ENCODE measurements around the gene PCK2.

Gene PCK2

DNA sequence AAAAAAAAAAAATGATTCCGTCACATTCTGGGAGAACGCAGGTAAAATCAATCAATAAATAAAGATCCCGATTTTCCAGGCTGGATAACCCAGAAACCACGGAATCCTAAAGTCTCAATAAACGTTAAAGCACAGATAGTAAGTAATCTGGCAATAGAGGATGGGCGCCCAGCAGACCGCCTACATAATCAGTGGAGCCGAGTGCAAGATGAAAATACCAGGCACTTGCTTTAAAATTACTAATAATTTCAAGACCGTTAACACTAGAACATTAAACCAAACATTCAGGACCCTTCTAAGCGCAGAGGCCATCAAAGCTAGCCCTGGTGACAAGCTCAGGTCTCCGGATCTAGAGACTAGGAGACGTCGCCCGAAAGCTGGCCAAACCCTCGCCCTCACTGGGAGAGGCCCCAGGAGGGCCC, 19.3 kb downstream of the PCK2 start:
- TF ChIP-seq OSR1 (CRISPR knock-in tag; IDR thresholded peaks at IDR 0.05) = no peak
- TF ChIP-seq ZNF70 (CRISPR knock-in tag; IDR thresholded peaks at IDR 0.05) = no peak
- TF ChIP-seq ZC3H10 (CRISPR knock-in tag; IDR thresholded peaks at IDR 0.05) = no peak
- TF ChIP-seq CREB5 (CRISPR knock-in tag; IDR thresholded peaks at IDR 0.05; ENCODE audit: low read depth) = no peak
- no peak for TF ChIP-seq PATZ1 (CRISPR knock-in tag; IDR thresholded peaks at IDR 0.05; ENCODE audit: borderline replicate concordance)
- TF ChIP-seq, protein P1, sequence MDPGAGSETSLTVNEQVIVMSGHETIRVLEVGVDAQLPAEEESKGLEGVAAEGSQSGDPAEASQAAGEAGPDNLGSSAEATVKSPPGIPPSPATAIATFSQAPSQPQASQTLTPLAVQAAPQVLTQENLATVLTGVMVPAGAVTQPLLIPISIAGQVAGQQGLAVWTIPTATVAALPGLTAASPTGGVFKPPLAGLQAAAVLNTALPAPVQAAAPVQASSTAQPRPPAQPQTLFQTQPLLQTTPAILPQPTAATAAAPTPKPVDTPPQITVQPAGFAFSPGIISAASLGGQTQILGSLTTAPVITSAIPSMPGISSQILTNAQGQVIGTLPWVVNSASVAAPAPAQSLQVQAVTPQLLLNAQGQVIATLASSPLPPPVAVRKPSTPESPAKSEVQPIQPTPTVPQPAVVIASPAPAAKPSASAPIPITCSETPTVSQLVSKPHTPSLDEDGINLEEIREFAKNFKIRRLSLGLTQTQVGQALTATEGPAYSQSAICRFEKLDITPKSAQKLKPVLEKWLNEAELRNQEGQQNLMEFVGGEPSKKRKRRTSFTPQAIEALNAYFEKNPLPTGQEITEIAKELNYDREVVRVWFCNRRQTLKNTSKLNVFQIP (CRISPR knock-in tag; IDR thresholded peaks at IDR 0.05; ENCODE audit: borderline replicate concordance, low read depth) = no peak
- no peak for TF ChIP-seq ZFP3 (CRISPR knock-in tag; IDR thresholded peaks at IDR 0.05)
- TF ChIP-seq, protein P2, sequence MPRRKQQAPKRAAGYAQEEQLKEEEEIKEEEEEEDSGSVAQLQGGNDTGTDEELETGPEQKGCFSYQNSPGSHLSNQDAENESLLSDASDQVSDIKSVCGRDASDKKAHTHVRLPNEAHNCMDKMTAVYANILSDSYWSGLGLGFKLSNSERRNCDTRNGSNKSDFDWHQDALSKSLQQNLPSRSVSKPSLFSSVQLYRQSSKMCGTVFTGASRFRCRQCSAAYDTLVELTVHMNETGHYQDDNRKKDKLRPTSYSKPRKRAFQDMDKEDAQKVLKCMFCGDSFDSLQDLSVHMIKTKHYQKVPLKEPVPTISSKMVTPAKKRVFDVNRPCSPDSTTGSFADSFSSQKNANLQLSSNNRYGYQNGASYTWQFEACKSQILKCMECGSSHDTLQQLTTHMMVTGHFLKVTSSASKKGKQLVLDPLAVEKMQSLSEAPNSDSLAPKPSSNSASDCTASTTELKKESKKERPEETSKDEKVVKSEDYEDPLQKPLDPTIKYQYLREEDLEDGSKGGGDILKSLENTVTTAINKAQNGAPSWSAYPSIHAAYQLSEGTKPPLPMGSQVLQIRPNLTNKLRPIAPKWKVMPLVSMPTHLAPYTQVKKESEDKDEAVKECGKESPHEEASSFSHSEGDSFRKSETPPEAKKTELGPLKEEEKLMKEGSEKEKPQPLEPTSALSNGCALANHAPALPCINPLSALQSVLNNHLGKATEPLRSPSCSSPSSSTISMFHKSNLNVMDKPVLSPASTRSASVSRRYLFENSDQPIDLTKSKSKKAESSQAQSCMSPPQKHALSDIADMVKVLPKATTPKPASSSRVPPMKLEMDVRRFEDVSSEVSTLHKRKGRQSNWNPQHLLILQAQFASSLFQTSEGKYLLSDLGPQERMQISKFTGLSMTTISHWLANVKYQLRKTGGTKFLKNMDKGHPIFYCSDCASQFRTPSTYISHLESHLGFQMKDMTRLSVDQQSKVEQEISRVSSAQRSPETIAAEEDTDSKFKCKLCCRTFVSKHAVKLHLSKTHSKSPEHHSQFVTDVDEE (CRISPR knock-in tag; IDR thresholded peaks at IDR 0.05) = no peak
- ATAC-seq = peak; percentile 5

DNA sequence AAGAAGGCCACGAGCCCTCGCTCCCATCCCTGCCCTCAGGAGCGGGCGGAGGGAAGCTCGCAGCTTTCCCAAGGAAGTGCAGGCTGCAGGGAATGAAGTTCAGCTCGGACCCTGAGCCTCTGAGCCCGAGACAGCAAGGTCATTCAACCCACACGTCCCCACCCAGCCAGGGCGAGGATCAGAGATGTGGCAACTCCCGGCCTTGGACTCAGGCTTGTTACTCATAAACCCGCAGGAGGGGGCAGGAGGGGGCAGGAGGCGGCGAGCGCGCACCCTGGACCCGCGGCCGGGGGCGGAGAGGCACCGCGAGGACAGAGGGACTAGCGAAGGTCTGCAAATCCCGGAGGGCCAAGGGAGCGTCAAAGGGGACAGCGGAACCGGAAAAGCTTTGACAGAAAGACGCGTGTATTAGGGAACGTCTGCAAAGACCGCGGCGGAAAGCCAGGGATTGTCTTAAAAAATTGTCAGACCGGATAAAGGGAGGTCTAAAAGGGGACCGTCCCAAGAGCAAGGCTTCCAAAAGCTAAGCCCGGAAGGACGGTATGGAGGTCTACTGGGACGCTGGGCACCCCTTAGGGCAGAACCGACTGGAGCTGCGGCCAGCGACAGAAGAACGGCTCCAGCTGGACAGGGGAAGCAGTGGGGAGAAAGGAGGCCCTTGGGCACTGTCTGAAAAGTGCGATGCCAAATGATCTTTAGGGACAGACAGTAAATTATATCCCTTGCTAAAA, 19.9 kb downstream of the PCK2 start:
- ATAC-seq = peak; percentile 66
- TF ChIP-seq CSDC2 (CRISPR knock-in tag; IDR thresholded peaks at IDR 0.05) = no peak
- TF ChIP-seq ZNF70 (CRISPR knock-in tag; IDR thresholded peaks at IDR 0.05) = peak; percentile 76
- no peak for TF ChIP-seq ZC3H10 (CRISPR knock-in tag; IDR thresholded peaks at IDR 0.05)
- TF ChIP-seq, protein P2 (CRISPR knock-in tag; IDR thresholded peaks at IDR 0.05) = no peak
- 0 out of 2 replicates have a peak, but pooled peaks have one; percentile 55 for TF ChIP-seq ZFP3 (CRISPR knock-in tag; IDR thresholded peaks at IDR 0.05)
- TF ChIP-seq PATZ1 (CRISPR knock-in tag; IDR thresholded peaks at IDR 0.05; ENCODE audit: borderline replicate concordance) = peak; percentile 13; the same call in 1 of the 2 replicates

- TF ChIP-seq SNAI2 (CRISPR knock-in tag; IDR thresholded peaks at IDR 0.05) (no peak), ZNF565 (CRISPR knock-in tag; conservative IDR thresholded peaks at IDR 0.05; ENCODE audit: low read depth) (no peak), CSDC2 (CRISPR knock-in tag; IDR thresholded peaks at IDR 0.05) (no peak), BACH2 (CRISPR knock-in tag; IDR thresholded peaks at IDR 0.05; ENCODE audit: borderline replicate concordance) (no peak), ZNF70 (CRISPR knock-in tag; IDR thresholded peaks at IDR 0.05) (no peak), TCF4 (CRISPR knock-in tag; IDR thresholded peaks at IDR 0.05; ENCODE audit: borderline replicate concordance) (no peak), OSR1 (CRISPR knock-in tag; IDR thresholded peaks at IDR 0.05) (no peak)
- TF ChIP-seq, protein P2 (CRISPR knock-in tag; IDR thresholded peaks at IDR 0.05) = 0 out of 2 replicates have a peak, but pooled peaks have one; percentile 27
- TF ChIP-seq, protein P1 (CRISPR knock-in tag; IDR thresholded peaks at IDR 0.05; ENCODE audit: borderline replicate concordance, low read depth) = no peak
- peak; percentile 93 for ATAC-seq
Measured at GRCh38 chr14:24114532-24115421, 20.7 kb downstream of the PCK2 start, which contains the start of the genes DCAF11 and NRL. Gene DCAF11 (plus strand): TSS chr14:24114777. CDS start chr14:24115595, 818 bp downstream. Gene NRL (minus strand): TSS chr14:24114949. CDS start chr14:24082848, 32,101 bp downstream.

Data from SK-N-SH treated with all-trans-retinoic acid at 6 μM for 48 hours (cell line).